K562 (cell line): ENCODE data around the gene GATA1.

ENCODE experiments used
- JUNB ChIP-seq: fragments of 450-650 bp; formaldehyde crosslinking; conservative IDR thresholded peaks from 2 replicates; pipeline ENCODE4 v1.4.0; 2020; ENCODE audit warnings: mild to moderate bottlenecking
- POLR2AphosphoS5 ChIP-seq: IDR thresholded peaks from 2 replicates; pipeline ENCODE4 v1.6.1; 2011; ENCODE audit warnings: mild to moderate bottlenecking, low read depth, low read length, moderate library complexity; ENCODE audit not compliant: control insufficient read depth, insufficient read depth
- ZNF175 ChIP-seq: fragments of 200-800 bp; sonication (Bioruptor generic); IDR thresholded peaks from 2 replicates; pipeline ENCODE4 v1.6.1; 2016; ENCODE audit warnings: low read depth, mild to moderate bottlenecking, missing genetic modification characterization, missing compliant biosample characterization
- TF ChIP-seq, protein P1 (sequence below), 3 experiments: IDR thresholded peaks in 2 of 3; conservative IDR thresholded peaks in 1 of 3; 2 replicates each; pipeline ENCODE4 v1.5.1; 2011 to 2012; ENCODE audit warnings: low read length in 3 of 3, mild to moderate bottlenecking in 3 of 3, control low read depth in 2 of 3, improper control_type of control experiment in 1 of 3, inconsistent platforms in 1 of 3, low read depth in 1 of 3, mixed read lengths in 1 of 3, moderate library complexity in 1 of 3; ENCODE audit not compliant: insufficient read depth in 2 of 3

DNA sequence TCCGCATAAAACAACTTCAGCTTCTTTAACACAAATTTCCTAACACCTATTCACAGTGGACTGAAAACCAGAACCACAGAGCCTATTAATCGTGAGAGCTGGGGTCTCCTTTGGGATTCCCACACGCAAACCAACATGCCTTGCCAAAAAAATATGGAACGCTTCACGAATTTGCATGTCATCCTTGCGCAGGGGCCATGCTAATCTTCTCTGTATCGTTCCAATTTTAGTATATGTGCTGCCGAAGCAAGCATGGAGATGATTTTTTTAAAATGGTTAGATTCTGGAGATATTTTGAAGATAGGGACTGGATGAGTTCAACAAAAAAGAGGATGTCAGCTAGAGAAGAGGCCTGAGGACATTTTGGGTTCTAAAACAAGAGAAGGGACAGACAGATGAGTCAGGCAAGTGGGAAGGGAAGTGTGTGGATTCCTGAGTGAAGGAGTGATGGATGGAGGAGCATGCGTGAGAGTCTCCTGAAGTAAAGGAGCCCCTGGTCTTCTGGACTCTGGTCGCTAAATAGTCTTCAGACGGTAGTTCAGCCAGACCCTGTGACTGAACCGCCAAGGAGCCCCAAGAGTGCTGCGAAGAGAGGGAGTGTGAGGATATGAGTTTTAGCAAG, 9.5 kb upstream of the GATA1 start:
- TF ChIP-seq JUNB = no peak
- TF ChIP-seq, protein P1, sequence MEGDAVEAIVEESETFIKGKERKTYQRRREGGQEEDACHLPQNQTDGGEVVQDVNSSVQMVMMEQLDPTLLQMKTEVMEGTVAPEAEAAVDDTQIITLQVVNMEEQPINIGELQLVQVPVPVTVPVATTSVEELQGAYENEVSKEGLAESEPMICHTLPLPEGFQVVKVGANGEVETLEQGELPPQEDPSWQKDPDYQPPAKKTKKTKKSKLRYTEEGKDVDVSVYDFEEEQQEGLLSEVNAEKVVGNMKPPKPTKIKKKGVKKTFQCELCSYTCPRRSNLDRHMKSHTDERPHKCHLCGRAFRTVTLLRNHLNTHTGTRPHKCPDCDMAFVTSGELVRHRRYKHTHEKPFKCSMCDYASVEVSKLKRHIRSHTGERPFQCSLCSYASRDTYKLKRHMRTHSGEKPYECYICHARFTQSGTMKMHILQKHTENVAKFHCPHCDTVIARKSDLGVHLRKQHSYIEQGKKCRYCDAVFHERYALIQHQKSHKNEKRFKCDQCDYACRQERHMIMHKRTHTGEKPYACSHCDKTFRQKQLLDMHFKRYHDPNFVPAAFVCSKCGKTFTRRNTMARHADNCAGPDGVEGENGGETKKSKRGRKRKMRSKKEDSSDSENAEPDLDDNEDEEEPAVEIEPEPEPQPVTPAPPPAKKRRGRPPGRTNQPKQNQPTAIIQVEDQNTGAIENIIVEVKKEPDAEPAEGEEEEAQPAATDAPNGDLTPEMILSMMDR (IDR thresholded peaks at IDR 0.05 in 2 of 3, conservative IDR thresholded peaks at IDR 0.05 in 1 of 3; ENCODE audit: insufficient read depth in 2 of 3, low read depth in 1 of 3, low read length in 3 of 3) = no peak
- TF ChIP-seq POLR2AphosphoS5 = no peak
- TF ChIP-seq ZNF175 = no peak
